GM12875 (cell line): ENCODE measurements around the gene ZNF385C.

Experiments
- H3K4me3 ChIP-seq: one replicate; pipeline ENCODE4 v1.5.1; 2011; ENCODE audit warnings: low read depth, low read length, control low read depth
- TF ChIP-seq, protein P1 (sequence below): IDR thresholded peaks from 2 replicates; pipeline ENCODE4 v1.5.1; 2011; ENCODE audit warnings: low read depth, mild to moderate bottlenecking, control low read depth, inconsistent platforms, low read length, moderate library complexity, borderline replicate concordance; ENCODE audit not compliant: insufficient read depth

The ZNF385C gene

DNA sequence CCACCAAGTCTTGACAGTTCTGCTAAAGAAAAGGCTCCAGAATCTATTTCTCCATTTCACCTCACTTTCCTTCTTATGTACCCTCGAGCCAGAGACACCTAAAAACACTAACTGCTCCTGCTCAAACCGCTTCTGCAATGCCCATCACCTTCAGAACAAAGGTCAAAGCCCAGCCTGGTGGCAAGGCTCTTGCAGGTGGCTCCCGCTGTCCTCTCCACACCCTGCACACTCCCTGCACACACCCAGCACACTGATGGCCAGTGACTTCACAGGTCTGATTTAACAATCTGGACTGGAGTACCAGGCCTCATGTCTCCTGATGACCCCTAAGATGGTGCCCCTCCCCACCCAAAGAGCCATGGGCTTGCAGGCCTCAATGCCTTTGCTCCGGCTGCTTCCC lies 38.0 kb downstream of the ZNF385C start:
- TF ChIP-seq, protein P1, sequence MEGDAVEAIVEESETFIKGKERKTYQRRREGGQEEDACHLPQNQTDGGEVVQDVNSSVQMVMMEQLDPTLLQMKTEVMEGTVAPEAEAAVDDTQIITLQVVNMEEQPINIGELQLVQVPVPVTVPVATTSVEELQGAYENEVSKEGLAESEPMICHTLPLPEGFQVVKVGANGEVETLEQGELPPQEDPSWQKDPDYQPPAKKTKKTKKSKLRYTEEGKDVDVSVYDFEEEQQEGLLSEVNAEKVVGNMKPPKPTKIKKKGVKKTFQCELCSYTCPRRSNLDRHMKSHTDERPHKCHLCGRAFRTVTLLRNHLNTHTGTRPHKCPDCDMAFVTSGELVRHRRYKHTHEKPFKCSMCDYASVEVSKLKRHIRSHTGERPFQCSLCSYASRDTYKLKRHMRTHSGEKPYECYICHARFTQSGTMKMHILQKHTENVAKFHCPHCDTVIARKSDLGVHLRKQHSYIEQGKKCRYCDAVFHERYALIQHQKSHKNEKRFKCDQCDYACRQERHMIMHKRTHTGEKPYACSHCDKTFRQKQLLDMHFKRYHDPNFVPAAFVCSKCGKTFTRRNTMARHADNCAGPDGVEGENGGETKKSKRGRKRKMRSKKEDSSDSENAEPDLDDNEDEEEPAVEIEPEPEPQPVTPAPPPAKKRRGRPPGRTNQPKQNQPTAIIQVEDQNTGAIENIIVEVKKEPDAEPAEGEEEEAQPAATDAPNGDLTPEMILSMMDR: no peak
- no peak overlapping the region for H3K4me3 ChIP-seq

DNA sequence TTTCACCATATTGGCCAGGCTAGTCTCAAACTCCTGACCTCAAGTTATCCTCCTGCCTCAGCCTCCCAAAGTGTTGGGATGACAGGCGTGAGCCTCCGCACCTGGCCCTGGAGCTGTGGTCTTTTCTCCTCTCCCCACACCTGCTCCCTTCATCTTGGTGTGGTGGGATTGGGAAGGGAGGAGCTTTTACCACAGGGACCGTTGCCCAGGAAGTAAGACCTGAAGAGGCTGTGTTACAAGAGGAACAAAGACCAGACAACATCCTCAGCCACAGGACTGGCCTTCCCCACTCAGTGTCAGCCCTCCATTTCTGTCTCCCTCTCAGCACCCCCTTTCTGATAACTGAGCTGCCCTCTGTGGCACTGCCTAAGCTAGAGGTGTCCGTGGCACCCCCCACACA lies 38.5 kb downstream of the ZNF385C start:
- TF ChIP-seq, protein P1: no peak
- no peak overlapping the region for H3K4me3 ChIP-seq

DNA sequence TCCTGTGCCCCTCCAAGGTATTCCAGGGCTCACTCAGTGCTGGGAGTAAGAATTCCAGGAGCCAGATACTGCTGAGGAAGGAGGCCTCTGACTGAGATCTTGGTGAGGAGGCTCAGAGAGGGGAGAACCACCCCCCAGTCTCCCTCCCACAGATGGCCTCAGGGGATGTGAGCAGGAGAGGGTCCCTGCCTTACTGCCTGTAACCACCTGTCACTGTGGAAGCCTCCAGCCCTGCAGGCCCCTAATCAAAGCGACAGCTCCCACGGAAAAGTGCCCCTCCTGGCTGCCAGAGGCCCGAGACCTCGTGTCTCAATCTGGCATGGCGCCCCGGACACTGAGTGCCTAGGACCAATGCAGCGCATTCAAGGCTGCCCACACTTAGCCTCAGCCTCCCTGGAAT lies 40.2 kb downstream of the ZNF385C start:
- TF ChIP-seq, protein P1: no peak
- H3K4me3 ChIP-seq: no peak overlapping the region

GRCh38 chr17:42056635-42057034 lies 41.6 kb downstream of the ZNF385C start:
- TF ChIP-seq, protein P1: no peak
- no peak overlapping the region for H3K4me3 ChIP-seq

DNA sequence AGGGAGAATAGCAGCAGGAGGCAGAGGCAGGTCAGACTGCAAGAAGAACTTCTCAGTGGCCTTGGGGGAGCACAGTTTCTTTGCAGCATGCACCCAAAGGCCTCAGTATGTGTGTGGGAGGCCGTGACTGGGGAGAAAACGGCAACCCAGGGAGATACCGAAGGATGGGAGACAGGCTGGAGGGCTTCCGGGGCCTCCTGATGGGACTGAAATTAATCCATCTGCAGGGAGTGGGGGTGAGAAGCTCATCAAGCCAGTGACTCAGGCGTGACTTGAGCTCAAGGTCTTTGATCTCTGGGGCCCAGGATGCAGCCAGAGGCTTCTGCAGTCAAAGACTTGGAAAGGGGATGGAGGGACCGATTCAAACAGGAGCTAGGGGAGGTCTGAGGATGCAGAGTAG lies 42.8 kb downstream of the ZNF385C start:
- TF ChIP-seq, protein P1: no peak
- H3K4me3 ChIP-seq: no peak overlapping the region

DNA sequence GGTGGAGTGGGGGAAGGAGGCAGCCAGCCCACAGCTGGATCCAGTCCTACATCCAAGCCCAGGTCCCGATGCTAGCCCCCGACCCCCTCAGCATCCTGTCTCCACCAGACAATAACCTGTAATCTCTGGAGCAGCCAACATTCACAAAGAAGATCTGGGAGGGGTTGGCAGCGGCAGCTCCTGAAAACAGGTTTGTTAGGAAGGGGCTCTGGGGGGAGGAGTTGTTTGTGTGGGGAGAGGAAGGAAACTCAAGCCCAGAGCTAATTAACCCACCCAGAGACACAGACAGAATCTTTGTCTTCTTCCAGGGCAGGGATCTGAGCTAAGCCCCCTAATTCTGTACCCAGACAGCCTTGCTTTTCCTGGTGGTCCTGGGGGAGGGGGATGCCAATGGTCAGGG lies 43.2 kb downstream of the ZNF385C start:
- TF ChIP-seq, protein P1: no peak
- H3K4me3 ChIP-seq: no peak overlapping the region

DNA sequence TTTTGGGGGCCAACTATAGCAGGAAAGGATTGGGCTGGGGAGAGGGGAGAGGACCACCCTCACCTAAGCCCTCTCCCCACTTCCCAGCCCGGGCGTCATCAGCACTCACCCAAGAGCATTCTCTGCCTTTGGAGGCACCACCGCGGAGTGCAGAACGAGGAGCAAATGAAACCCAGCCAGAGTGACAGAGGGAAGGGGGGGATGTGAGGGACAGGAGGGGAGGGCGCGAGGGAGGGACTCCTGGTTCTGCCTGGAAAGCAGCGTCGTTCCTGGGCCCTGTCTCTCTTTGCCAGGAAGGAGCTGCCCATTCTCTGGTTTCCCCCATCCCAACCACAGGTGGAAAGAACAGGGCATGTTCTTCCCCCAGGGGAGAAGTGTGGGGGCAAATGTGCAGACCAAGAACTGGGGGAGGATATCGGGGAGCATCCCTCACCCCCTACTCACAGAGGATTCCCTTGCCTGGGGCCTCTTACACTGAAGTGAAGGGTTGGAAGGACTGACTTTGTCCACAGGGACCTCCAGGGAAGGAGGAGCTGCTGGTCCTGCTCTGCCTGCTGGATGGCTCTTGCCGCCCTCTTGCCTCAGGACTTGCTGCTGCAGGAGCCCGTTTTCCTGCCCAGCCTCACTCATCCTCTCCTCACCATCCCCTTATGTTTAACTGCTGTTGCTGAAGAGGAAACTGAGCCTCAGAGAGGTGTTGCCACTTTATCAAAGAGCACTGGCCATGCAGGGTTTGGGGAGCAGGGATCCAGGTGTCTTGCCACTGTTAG lies 44.4 kb downstream of the ZNF385C start:
- no peak overlapping the region for H3K4me3 ChIP-seq

More for the DNA sequence above, 44.4 kb downstream of the ZNF385C start:
- TF ChIP-seq, protein P1: no peak
